Transverse colon (tissue), 4 donors: ENCODE results near the gene MAGEA9. TPM values are rescaled to one million over a fixed set of nuclear protein-coding genes. Genes with fewer than 3 reads are reported as not detected.

Experiments used
- small RNA-seq, 4 donors: library from RNA; depleted of rRNA; stranded (forward); fragments of <200 nt; gene quantifications; one replicate each; pipeline ENCODE3, GENCODE V24; 2016
- total RNA-seq, 4 donors: library from RNA; depleted of rRNA; stranded (reverse); fragments of >200 nt; gene quantifications; one replicate each; pipeline ENCODE4 v1.1.0, GENCODE V29; 2016

MAGEA9 gene
- total RNA-seq, 4 donors from 2014 or later = not detected

Small RNAs within 50 kb of the gene (small RNA-seq; reads per million reads assigned to genes)
- gene AC244098.1 (0 reads per million in 4 donors), gene AC244098.2 (0 reads per million in 4 donors), gene AC244098.3 (0 reads per million in 4 donors)

Other genes starting within 250 kb of the MAGEA9 start
- gene EOLA1, start 240.9 kb upstream of the MAGEA9 start, total RNA-seq = 10 to 100 TPM; 12.3 to 30.7 (median 17.7) TPM
- gene HSFX3, start 232.0 kb upstream of the MAGEA9 start, total RNA-seq = not detected
- not detected for gene MAGEA9B, start 194.5 kb upstream of the MAGEA9 start, total RNA-seq
- gene HSFX2, start 186.6 kb upstream of the MAGEA9 start, total RNA-seq = not detected
- gene TMEM185A, start 150.1 kb upstream of the MAGEA9 start, total RNA-seq = 10 to 100 TPM in 2 of 4 donors, 1 to 10 TPM in 2; 2.2 to 26.8 (median 12.0) TPM
- gene MAGEA11, start 69.9 kb upstream of the MAGEA9 start, total RNA-seq = not detected
- 1 to 10 TPM; 1.3 to 7.9 (median 1.8) TPM for gene HSFX1, start 7.9 kb upstream of the MAGEA9 start, total RNA-seq
- not detected for gene MAGEA8, start 99.3 kb downstream of the MAGEA9 start, total RNA-seq
- not detected for gene HSFX4, start 147.6 kb downstream of the MAGEA9 start, total RNA-seq
- 10 to 100 TPM; 10.5 to 77.1 (median 30.4) TPM for gene EOLA2, start 156.6 kb downstream of the MAGEA9 start, total RNA-seq